SK-N-SH treated with all-trans-retinoic acid at 6 μM for 48 hours (cell line): ENCODE data around the gene PTX4.

Source experiments
- ATAC-seq: fragments of 200-7000 bp; cut with Tn5 transposase; 3 replicates; pipeline ENCODE4 v1.9.1; 2020; ENCODE audit warnings: mild to moderate bottlenecking, moderate library complexity
- ARNTL ChIP-seq: fragments of 450-650 bp; formaldehyde crosslinking; IDR thresholded peaks from 2 replicates; pipeline ENCODE4 v1.5.0; 2020; ENCODE audit warnings: low read depth, mild to moderate bottlenecking, moderate library complexity, borderline replicate concordance
- BACH2 ChIP-seq: fragments of 250-450 bp; sonication (Bioruptor Pico); IDR thresholded peaks from 2 replicates; pipeline ENCODE4 v1.9.0; 2021; ENCODE audit warnings: mild to moderate bottlenecking, borderline replicate concordance
- CSDC2 ChIP-seq: fragments of 250-450 bp; sonication (Bioruptor Pico); IDR thresholded peaks from 2 replicates; pipeline ENCODE4 v1.5.0; 2020; ENCODE audit warnings: mild to moderate bottlenecking, moderate library complexity
- ESRRG ChIP-seq: fragments of 250-450 bp; sonication (Bioruptor Pico); IDR thresholded peaks from 2 replicates; pipeline ENCODE4 v1.6.1; 2021; ENCODE audit warnings: mild to moderate bottlenecking
- ISL1 ChIP-seq: fragments of 250-450 bp; sonication (Bioruptor Pico); IDR thresholded peaks from 2 replicates; pipeline ENCODE4 v2.1.2; 2022; ENCODE audit warnings: mild to moderate bottlenecking, moderate library complexity
- OSR1 ChIP-seq: fragments of 250-450 bp; sonication (Bioruptor Pico); IDR thresholded peaks from 2 replicates; pipeline ENCODE4 v1.8.0; 2022; ENCODE audit warnings: moderate library complexity, mild to moderate bottlenecking, inconsistent platforms
- PATZ1 ChIP-seq: fragments of 250-450 bp; sonication (Bioruptor Pico); IDR thresholded peaks from 2 replicates; pipeline ENCODE4 v1.8.0; 2020; ENCODE audit warnings: mild to moderate bottlenecking, moderate library complexity, borderline replicate concordance
- POU6F1 ChIP-seq: fragments of 250-450 bp; sonication (Bioruptor Pico); IDR thresholded peaks from 2 replicates; pipeline ENCODE4 v1.8.0; 2021; ENCODE audit warnings: low read depth, mild to moderate bottlenecking, moderate library complexity, borderline replicate concordance
- PPARA ChIP-seq: fragments of 250-450 bp; sonication (Bioruptor Pico); IDR thresholded peaks from 2 replicates; pipeline ENCODE4 v1.5.0; 2020; ENCODE audit warnings: mild to moderate bottlenecking, borderline replicate concordance
- RARB ChIP-seq: fragments of 250-450 bp; sonication (Bioruptor Pico); IDR thresholded peaks from 2 replicates; pipeline ENCODE4 v1.8.0; 2021; ENCODE audit warnings: mild to moderate bottlenecking, moderate library complexity
- SNAI2 ChIP-seq: fragments of 250-450 bp; sonication (Bioruptor Pico); IDR thresholded peaks from 2 replicates; pipeline ENCODE4 v1.5.0; 2020; ENCODE audit warnings: mild to moderate bottlenecking, moderate library complexity
- TCF4 ChIP-seq: fragments of 250-450 bp; sonication (Bioruptor Pico); IDR thresholded peaks from 2 replicates; pipeline ENCODE4 v1.8.0; 2021; ENCODE audit warnings: mild to moderate bottlenecking, moderate library complexity, borderline replicate concordance
- TOX ChIP-seq: fragments of 250-450 bp; sonication (Bioruptor Pico); IDR thresholded peaks from 2 replicates; pipeline ENCODE4 v1.8.0; 2021; ENCODE audit warnings: mild to moderate bottlenecking, moderate library complexity, borderline replicate concordance
- TSHZ2 ChIP-seq: fragments of 250-450 bp; sonication (Bioruptor Pico); IDR thresholded peaks from 2 replicates; pipeline ENCODE4 v1.5.0; 2020; ENCODE audit warnings: mild to moderate bottlenecking, moderate library complexity
- ZFP3 ChIP-seq: fragments of 250-450 bp; sonication (Bioruptor Pico); IDR thresholded peaks from 2 replicates; pipeline ENCODE4 v1.5.0; 2020; ENCODE audit warnings: mild to moderate bottlenecking, moderate library complexity
- ZFP30 ChIP-seq: fragments of 450-650 bp; formaldehyde crosslinking; IDR thresholded peaks from 2 replicates; pipeline ENCODE4 v1.5.0; 2022; ENCODE audit warnings: mild to moderate bottlenecking, moderate library complexity
- ZNF565 ChIP-seq: fragments of 450-650 bp; formaldehyde crosslinking; conservative IDR thresholded peaks from 2 replicates; pipeline ENCODE4 v1.5.0; 2020; ENCODE audit warnings: low read depth, mild to moderate bottlenecking, moderate library complexity
- ZNF70 ChIP-seq: fragments of 450-650 bp; formaldehyde crosslinking; IDR thresholded peaks from 2 replicates; pipeline ENCODE4 v1.5.0; 2020; ENCODE audit warnings: mild to moderate bottlenecking, moderate library complexity
- ZNF8 ChIP-seq: fragments of 450-650 bp; formaldehyde crosslinking; IDR thresholded peaks from 2 replicates; pipeline ENCODE4 v1.5.0; 2020; ENCODE audit warnings: mild to moderate bottlenecking, moderate library complexity
- TF ChIP-seq, protein P1 (sequence below): fragments of 250-450 bp; sonication (Bioruptor Pico); IDR thresholded peaks from 2 replicates; pipeline ENCODE4 v1.5.1; 2020; ENCODE audit warnings: low read depth, mild to moderate bottlenecking, moderate library complexity
- TF ChIP-seq, protein P2 (sequence below): fragments of 250-450 bp; sonication (Bioruptor Pico); IDR thresholded peaks from 2 replicates; pipeline ENCODE4 v1.5.1; 2021; ENCODE audit warnings: mild to moderate bottlenecking, moderate library complexity

PTX4 gene

DNA sequence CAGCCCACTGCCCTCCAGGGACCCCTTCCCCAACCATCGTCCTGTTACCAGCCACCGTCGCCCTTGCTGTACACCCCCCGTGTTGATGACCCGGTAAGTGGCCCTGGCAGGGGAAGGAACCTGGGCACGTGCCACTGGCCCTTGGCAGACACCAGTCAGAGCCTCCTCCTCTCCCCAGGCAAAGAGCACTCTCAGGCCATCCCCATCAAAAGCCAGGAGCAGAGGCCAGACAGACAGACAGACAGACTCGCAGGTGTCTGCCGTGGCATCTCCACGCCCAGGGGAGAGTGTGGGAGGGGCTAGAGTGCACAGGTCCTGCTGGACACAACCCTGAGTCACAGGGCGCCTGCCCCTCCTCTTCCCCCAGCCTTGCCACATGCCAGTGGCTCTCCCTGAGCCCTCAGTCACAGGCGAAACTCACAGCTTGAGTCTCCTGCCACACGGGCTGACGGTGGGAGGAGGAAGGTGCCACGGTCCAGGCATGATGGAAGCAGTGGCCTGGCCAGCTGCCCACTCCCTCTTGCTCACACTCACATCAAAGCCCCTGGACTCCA, 21.7 kb downstream of the PTX4 start:
- TF ChIP-seq ZFP3 = no peak
- no peak for TF ChIP-seq ZNF8 (CRISPR knock-in tag)
- TF ChIP-seq CSDC2 (CRISPR knock-in tag) = no peak
- no peak for TF ChIP-seq SNAI2 (CRISPR knock-in tag)
- no peak for TF ChIP-seq ESRRG (CRISPR knock-in tag)
- TF ChIP-seq, protein P1, sequence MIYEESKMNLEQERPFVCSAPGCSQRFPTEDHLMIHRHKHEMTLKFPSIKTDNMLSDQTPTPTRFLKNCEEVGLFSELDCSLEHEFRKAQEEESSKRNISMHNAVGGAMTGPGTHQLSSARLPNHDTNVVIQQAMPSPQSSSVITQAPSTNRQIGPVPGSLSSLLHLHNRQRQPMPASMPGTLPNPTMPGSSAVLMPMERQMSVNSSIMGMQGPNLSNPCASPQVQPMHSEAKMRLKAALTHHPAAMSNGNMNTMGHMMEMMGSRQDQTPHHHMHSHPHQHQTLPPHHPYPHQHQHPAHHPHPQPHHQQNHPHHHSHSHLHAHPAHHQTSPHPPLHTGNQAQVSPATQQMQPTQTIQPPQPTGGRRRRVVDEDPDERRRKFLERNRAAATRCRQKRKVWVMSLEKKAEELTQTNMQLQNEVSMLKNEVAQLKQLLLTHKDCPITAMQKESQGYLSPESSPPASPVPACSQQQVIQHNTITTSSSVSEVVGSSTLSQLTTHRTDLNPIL (CRISPR knock-in tag) = no peak
- TF ChIP-seq TOX (CRISPR knock-in tag) = no peak
- TF ChIP-seq TSHZ2 = no peak
- TF ChIP-seq, protein P2, sequence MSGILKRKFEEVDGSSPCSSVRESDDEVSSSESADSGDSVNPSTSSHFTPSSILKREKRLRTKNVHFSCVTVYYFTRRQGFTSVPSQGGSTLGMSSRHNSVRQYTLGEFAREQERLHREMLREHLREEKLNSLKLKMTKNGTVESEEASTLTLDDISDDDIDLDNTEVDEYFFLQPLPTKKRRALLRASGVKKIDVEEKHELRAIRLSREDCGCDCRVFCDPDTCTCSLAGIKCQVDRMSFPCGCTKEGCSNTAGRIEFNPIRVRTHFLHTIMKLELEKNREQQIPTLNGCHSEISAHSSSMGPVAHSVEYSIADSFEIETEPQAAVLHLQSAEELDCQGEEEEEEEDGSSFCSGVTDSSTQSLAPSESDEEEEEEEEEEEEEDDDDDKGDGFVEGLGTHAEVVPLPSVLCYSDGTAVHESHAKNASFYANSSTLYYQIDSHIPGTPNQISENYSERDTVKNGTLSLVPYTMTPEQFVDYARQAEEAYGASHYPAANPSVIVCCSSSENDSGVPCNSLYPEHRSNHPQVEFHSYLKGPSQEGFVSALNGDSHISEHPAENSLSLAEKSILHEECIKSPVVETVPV (CRISPR knock-in tag) = no peak
- no peak for TF ChIP-seq POU6F1 (CRISPR knock-in tag)
- no peak for TF ChIP-seq PPARA
- TF ChIP-seq BACH2 (CRISPR knock-in tag) = no peak
- TF ChIP-seq ZFP30 = no peak
- no peak for TF ChIP-seq ZNF565 (CRISPR knock-in tag)
- no peak for TF ChIP-seq PATZ1 (CRISPR knock-in tag)
- TF ChIP-seq ZNF70 (CRISPR knock-in tag) = no peak
- TF ChIP-seq TCF4 (CRISPR knock-in tag) = no peak
- no peak for TF ChIP-seq ISL1 (CRISPR knock-in tag)
- TF ChIP-seq, all 23 proteins: peak for 0

DNA sequence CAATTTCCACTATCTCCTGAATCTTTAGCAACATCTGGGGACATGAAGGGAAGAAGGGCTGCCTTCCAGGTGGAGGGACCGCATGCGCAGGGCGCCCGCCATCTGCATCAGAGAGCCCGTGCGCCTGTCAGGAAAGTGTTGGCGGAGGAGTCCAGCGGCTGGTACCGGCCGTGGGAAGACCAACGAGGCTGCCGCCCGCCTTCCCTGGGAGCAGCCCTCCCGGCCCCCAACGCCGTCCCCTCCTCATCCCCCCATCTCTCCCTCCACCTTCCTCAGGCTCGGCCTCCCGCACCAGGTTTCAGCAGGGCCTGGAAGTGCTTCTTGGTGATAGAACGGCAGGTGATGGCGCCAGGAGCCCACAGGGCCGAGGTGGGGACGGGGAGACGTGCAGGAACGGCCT, 22.7 kb downstream of the PTX4 start:
- ATAC-seq = no peak
- TF ChIP-seq PPARA = no peak
- no peak for TF ChIP-seq SNAI2 (CRISPR knock-in tag)
- no peak for TF ChIP-seq OSR1 (CRISPR knock-in tag)
- no peak for TF ChIP-seq ARNTL (CRISPR knock-in tag)
- TF ChIP-seq PATZ1 (CRISPR knock-in tag) = no peak
- no peak for TF ChIP-seq CSDC2 (CRISPR knock-in tag)
- TF ChIP-seq BACH2 (CRISPR knock-in tag) = no peak
- no peak for TF ChIP-seq RARB
- no peak for TF ChIP-seq ZFP3
- TF ChIP-seq ZFP30 = no peak
- TF ChIP-seq ZNF70 (CRISPR knock-in tag) = no peak
- TF ChIP-seq, protein P1 (CRISPR knock-in tag) = no peak
- no peak for TF ChIP-seq POU6F1 (CRISPR knock-in tag)
- TF ChIP-seq TSHZ2 = no peak

More for the DNA sequence above, 21.7 kb downstream of the PTX4 start:
- ATAC-seq = no peak
